ENCODE data around the gene ACTR8.

DNA sequence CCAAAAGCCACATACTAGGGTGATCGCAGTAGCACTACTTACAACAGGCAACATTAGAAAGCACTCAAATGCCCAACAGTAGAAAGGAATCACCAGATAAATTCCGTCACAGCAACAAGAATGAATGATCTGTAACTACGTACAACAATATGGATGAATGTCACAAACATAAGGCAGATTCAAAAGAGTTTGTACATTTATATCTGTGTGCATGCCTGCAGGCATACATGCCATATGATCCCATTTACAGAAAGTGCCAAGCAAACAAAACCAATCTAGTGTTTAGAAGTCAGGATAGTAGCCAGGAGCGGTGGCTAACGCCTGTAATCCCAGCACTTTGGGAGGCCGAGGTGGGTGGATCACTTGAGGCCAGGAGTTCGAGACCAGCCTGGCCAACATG lies 32.0 kb downstream of the ACTR8 start:
- TF ChIP-seq POLR2A (IDR thresholded peaks at IDR 0.05) = no peak
- TF ChIP-seq, protein P1, sequence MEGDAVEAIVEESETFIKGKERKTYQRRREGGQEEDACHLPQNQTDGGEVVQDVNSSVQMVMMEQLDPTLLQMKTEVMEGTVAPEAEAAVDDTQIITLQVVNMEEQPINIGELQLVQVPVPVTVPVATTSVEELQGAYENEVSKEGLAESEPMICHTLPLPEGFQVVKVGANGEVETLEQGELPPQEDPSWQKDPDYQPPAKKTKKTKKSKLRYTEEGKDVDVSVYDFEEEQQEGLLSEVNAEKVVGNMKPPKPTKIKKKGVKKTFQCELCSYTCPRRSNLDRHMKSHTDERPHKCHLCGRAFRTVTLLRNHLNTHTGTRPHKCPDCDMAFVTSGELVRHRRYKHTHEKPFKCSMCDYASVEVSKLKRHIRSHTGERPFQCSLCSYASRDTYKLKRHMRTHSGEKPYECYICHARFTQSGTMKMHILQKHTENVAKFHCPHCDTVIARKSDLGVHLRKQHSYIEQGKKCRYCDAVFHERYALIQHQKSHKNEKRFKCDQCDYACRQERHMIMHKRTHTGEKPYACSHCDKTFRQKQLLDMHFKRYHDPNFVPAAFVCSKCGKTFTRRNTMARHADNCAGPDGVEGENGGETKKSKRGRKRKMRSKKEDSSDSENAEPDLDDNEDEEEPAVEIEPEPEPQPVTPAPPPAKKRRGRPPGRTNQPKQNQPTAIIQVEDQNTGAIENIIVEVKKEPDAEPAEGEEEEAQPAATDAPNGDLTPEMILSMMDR (IDR thresholded peaks at IDR 0.05) = no peak
- no peak for TF ChIP-seq EP300 (IDR thresholded peaks at IDR 0.05)

Data from upper lobe of left lung (tissue), 4 donors.